ENCODE results near the gene RPS27A. TPM values are rescaled to one million over a fixed set of nuclear protein-coding genes. Genes with fewer than 3 reads are reported as not detected.

RPS27A gene
- total RNA-seq, 1 donor from 2014 or later = 425 TPM

GRCh38 chr2:55282110-55282917, 49.8 kb downstream of the RPS27A start:
- DNase-seq (peak; percentile 96), ATAC-seq (peak; percentile 98)
- intact Hi-C loops (cut with micrococcal nuclease) = no loop called here

- ATAC-seq (no peak), DNase-seq (no peak)
- intact Hi-C loops (cut with micrococcal nuclease) = no loop called here
Measured at GRCh38 chr2:55283083-55283482, 50.6 kb downstream of the RPS27A start.

Other genes with a start within 250 kb of the RPS27A start
- 43.5 TPM for gene RTN4, start 182.2 kb upstream of the RPS27A start, total RNA-seq
- 9.4 TPM for gene CLHC1, start 395 bp upstream of the RPS27A start, total RNA-seq
- gene MTIF2, start 36.5 kb downstream of the RPS27A start, total RNA-seq = 52.2 TPM
- gene CCDC88A, start 187.2 kb downstream of the RPS27A start, total RNA-seq = 15.8 TPM

Data from left ventricle myocardium superior (tissue), 1 donor.